Suppressor macrophage treated with lipopolysaccharide for 1 hour (primary cell): ENCODE results near the gene ICE1.
"Not testable (repeated sequence)": the region's sequence is repeated elsewhere in the genome, so short reads cannot be mapped to it uniquely, and the experiment has no call there.

Experiments
- DNase-seq, 3 donors: peaks; one replicate each; pipeline ENCODE4 v3.0.0-alpha.2; 2020 to 2022

The ICE1 gene

GRCh38 chr5:5437227-5438172 lies 15.0 kb downstream of the ICE1 start:
- DNase-seq, result no peak

- no peak for DNase-seq
Observed at GRCh38 chr5:5451863-5452262, 29.4 kb downstream of the ICE1 start.

DNA sequence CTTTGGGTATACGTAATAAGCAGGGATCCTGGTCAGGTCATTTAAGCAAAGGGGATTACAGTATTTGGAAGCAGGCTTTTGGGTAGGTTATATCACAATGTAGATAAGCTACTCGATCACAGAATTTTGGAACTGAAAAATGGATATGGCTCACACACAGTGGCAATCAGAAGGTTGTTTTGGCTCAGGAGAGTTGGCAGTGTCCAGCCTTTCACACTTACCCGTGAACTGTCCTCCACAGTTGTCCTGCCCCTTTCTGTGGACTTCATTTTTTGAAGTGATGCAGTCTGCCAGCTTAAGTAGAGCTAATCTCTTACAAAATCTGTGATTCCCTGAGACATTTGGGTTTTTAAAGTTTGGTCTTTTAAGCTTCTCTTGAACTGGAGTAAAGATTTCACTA lies 30.7 kb downstream of the ICE1 start:
- DNase-seq, result no peak

- DNase-seq, result no peak
Observed at GRCh38 chr5:5454391-5454790, 31.9 kb downstream of the ICE1 start.

- DNase-seq, result no peak
Observed at GRCh38 chr5:5456858-5457257, 34.4 kb downstream of the ICE1 start.

GRCh38 chr5:5460311-5460710 lies 37.8 kb downstream of the ICE1 start:
- DNase-seq, result peak; percentile 13 to 62 (median 50)

DNA sequence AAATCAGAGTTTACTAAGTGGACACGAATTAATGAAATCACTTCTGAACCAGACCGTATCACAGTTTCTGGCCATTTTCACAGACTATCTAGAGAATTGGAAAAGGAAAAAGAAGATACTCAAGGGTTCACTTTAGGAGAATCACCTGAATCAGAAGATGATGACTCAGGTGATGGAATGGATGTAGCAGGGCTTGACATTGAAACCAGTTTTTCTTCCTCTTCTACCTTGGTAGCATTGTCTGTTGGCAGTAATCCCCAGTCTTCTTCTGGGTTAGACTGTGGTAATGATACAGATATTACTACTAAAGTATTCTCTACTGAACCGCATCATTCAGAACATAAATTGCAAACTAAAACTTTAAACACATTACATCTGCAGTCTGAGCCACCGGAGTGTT lies 38.5 kb downstream of the ICE1 start:
- no peak for DNase-seq

DNA sequence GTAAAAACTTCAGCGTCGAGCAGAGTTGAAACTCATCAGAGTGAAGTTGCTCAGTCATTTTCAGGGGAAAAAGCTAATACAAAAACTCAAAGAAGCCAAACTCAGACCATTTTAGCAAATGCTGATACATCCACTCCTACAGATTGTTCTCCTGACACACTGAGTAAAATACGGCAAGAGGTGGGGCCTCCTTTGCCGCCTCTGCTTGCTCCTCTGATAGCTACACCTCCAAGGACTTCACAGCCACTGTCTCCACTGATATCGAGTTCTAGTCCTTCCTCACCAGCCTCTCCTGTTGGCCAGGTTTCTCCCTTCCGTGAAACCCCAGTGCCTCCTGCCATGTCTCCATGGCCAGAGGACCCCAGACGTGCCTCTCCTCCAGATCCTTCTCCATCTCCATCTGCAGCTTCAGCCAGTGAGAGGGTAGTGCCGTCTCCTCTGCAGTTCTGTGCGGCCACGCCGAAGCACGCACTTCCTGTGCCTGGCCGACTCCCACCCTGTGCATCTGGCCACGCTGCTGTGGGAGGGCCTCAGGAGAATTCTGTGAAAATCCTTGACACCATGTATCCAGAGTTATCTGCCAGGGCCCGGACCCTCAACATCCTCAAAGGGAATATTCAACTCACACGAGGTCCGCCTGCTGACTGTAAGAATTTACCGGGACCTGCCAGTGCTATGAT lies 41.7 kb downstream of the ICE1 start:
- no peak for DNase-seq

- no peak for DNase-seq
Observed at GRCh38 chr5:5466227-5466626, 43.8 kb downstream of the ICE1 start.

- DNase-seq, result no peak
Observed at GRCh38 chr5:5467737-5468136, 45.3 kb downstream of the ICE1 start.

DNA sequence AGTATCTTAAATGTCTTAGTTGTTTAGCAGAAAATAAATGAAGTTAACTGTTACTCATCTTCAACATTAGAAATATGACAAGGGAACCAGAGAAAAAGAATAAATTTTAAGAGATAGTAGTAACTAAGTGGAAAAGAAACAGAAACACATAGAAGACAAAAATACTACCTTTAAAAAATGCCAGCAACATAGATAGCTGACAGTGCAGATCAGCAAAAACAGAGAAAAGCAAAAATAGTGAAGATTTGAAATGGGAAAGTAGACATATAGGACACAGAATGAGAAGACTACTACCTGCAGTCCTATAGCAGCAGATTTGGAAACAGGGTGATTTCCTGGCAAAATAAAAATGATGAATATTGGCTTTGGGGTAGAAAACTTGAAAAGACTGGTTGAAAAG lies 48.5 kb downstream of the ICE1 start:
- DNase-seq, result no peak

DNA sequence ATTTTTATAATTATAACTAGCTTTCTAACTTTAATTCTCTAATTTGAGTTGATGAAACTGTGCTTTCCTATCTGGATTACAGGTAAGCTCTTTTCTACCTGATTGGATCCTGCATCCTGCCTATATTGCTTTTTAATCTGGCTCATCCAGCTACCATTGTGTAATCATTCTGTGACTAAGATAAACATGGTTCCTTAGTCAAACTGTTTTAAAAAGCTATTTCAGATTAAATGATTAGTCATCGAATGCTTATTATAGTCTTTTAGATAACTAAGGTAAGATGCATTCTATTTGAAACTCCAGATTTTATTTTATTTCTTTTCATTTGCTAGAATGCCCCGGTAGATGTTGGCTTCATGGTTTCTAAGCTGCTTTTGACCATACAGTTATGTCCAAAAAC lies 50.7 kb downstream of the ICE1 start:
- DNase-seq, result no peak

DNA sequence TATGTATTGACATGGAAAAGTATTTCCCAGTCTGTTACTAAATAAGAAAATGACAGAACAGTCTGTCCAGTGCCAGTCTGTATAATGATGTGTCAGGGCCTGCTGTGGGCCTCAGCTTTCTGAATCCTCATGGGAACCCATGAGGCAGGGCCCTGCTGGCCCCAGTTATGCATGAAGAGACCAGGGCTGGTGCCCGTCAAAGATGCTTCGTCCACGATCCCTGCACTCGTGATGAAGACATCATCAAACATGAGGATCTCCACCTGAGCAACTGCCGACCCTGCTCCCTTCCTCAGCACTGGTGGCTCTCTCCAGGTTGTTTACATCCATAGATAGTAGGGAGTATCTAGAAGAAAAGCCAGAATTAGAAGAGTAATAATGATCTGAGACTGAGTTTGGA lies 52.5 kb downstream of the ICE1 start:
- DNase-seq, result no peak

- DNase-seq, result no peak
Observed at GRCh38 chr5:5475975-5476374, 53.5 kb downstream of the ICE1 start.

GRCh38 chr5:5479578-5479977 lies 57.1 kb downstream of the ICE1 start:
- not testable (repeated sequence) for DNase-seq

GRCh38 chr5:5480481-5481111 lies 58.1 kb downstream of the ICE1 start:
- DNase-seq, result peak in 1 of 3 donors; percentile 22

DNA sequence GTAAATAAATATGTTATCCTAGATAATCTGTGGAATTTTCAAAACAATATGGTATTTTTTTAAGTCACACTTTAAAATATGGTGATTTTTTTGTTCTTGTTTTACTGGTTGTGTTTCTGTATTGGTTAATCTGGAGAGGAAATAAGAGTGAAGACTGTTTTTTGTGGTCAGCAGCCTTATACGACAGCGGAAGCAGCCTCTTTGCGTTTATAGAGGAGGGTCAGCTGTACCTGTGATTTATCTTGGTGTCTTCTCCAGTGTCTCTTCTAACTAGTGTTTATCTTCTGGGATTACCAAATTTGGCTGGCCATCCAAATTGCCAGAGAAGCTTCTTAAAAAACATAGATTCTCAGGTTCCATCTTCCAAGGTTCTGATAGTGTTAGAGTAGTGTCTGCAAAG lies 58.7 kb downstream of the ICE1 start:
- DNase-seq, result no peak

DNA sequence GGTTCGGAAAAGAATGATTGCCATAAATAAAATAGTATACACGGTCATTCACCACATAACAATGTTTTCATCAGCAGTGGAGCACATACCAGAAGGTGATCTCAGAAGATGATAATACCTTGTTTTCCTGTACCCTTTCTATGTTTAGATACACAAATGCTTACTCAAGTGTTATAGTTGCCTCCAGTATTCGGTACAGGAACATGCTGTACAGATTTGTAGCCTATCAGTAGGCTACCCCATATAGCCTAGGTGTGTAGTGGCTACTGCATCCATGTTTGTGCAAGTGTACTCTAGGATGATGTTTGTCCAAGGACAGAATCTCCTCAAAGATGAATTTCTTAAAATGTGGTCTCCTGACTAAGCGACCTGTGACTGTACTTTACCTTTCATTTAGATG lies 59.2 kb downstream of the ICE1 start:
- DNase-seq, result no peak

DNA sequence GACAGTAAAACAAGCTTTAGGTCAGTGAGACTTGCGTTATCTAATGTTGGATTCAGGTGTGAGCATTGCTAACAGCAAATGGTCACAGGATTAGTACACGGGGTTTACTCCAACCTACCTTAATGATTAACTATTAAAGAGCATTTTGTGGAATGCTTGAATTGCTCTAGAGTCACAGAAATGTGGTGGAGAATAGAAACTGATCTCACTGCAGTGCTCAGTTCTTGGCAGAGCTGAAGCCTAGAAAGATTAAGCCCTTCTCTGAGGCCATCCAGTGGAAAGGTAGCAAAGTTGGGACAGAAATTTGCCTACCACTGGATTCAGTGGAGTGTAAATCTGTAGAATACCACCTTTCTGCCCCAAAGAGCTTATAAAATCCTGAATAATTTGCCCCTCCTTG lies 60.9 kb downstream of the ICE1 start:
- no peak for DNase-seq

DNA sequence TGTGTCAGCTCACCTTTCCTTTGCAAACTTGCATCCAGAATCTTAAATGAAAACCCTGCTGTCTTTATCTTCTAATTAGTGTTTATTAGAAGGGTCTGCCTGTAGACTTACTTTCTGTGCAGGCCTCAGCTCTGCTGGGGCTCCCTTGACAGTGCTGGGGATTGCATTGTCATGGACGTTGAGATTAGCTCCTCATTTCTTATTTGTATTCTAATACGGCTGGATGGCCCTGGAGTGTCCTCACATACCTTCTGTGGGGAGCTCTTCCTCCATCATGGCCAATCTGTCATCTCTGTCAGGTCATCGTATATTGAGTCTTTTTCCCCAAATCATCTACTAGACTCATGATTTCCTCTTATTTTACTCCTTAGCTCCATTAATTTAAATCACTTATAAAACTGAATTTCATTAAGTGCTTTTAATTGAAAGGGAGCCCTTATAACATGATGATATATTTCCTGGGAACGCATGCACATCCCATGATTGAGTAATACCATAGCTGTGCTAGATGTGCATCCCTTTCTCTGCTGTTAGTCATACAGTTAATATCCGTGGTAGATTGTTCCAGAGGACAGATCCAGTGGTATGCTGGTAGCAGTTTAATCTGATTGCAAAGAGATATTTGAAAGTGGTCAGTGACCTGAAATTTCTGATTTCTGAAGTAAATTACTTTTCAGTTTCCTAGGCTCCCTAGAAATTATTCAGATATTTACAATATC lies 61.6 kb downstream of the ICE1 start:
- DNase-seq, result no peak

GRCh38 chr5:5486122-5486521 lies 63.6 kb downstream of the ICE1 start:
- no peak for DNase-seq

GRCh38 chr5:5487585-5488360 lies 65.3 kb downstream of the ICE1 start:
- DNase-seq, result no peak
